Measurements from ENCODE around the gene KHNYN. TPM values are rescaled to one million over a fixed set of nuclear protein-coding genes. Genes with fewer than 3 reads are reported as not detected.
"Not testable (repeated sequence)": the region's sequence is repeated elsewhere in the genome, so short reads cannot be mapped to it uniquely, and the experiment has no call there.

Gene KHNYN
- total RNA-seq, 1 donor from 2014 or later: 65.9 TPM

GRCh38 chr14:24463017-24463883 is 33.5 kb downstream of the KHNYN start:
- no peak for DNase-seq (ENCODE audit: low spot score)
- H3K36me3 Mint-ChIP-seq (ENCODE audit: low read depth): peaks cover 2% of the 10 kb centered on the region
- peaks cover 6% of the 10 kb centered on the region for H3K4me1 Mint-ChIP-seq (ENCODE audit: low read depth)
- intact Hi-C loops (cut with micrococcal nuclease): no loop called here
- H3K27ac Mint-ChIP-seq: no peak overlapping the region
- no peak overlapping the region for H3K4me3 Mint-ChIP-seq
- peaks cover 6% of the 10 kb centered on the region for H3K9me3 Mint-ChIP-seq
- peaks cover 2% of the 10 kb centered on the region for H3K27me3 Mint-ChIP-seq (ENCODE audit: insufficient read depth)

DNA sequence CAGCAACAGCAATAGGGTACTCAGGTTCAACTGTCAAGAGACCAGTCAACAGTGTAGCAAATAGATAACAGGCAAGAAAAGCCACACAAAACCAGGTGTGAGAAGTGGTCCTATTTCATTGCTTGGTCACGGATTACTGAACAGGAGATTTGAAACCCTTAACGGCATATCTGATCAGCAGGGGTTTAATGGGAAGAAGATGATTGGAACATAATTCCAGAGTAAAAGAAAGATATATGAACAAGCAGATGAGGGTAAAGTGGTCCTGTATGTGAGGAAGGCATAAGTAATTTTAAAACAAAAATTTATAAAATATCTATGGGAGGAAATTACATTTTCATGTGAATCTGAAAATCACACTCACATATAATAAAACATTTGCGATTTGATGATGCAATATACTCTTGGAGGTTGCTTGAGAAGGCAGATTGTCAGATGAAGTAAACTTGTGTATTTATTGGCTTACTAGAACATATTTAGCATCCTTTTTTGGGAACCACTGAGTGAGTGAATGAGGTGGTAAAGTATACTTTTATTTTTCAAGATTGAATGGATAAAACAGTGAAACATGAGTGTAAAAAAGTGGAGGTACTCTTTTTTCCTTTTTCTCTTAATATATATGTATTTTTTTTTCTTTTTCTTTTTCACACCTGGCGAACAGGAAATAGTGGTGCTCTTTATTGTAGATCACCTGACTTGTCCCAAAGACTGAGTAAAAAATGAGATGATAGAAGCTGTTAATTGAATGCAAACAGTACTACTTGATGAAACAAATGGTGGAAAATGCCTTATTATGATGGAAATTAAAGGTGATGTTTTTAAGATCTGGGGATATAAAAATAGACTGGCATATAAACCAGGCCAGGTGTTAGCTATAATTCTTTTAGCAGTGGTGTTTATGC is 34.4 kb downstream of the KHNYN start:
- Mint-ChIP-seq H3K36me3 (ENCODE audit: low read depth) (peaks cover 2% of the 10 kb centered on the region), H3K9me3 (peaks cover 6% of the 10 kb centered on the region), H3K27me3 (ENCODE audit: insufficient read depth) (peaks cover 2% of the 10 kb centered on the region), H3K4me3 (no peak overlapping the region), H3K27ac (no peak overlapping the region), H3K4me1 (ENCODE audit: low read depth) (peaks cover 6% of the 10 kb centered on the region)
- DNase-seq (ENCODE audit: low spot score): no peak
- intact Hi-C loops (cut with micrococcal nuclease): no loop called here

- no peak for DNase-seq (ENCODE audit: low spot score)
- peaks cover 7% of the 10 kb centered on the region for H3K9me3 Mint-ChIP-seq
- peaks cover 2% of the 10 kb centered on the region for H3K27me3 Mint-ChIP-seq (ENCODE audit: insufficient read depth)
- no peak overlapping the region for H3K27ac Mint-ChIP-seq
- intact Hi-C loops (cut with micrococcal nuclease): no loop called here
- H3K4me1 Mint-ChIP-seq (ENCODE audit: low read depth): peaks cover 6% of the 10 kb centered on the region
- H3K4me3 Mint-ChIP-seq: no peak overlapping the region
- peaks cover 2% of the 10 kb centered on the region for H3K36me3 Mint-ChIP-seq (ENCODE audit: low read depth)
These were observed 35.6 kb downstream of the KHNYN start for GRCh38 chr14:24465368-24465767.

DNA sequence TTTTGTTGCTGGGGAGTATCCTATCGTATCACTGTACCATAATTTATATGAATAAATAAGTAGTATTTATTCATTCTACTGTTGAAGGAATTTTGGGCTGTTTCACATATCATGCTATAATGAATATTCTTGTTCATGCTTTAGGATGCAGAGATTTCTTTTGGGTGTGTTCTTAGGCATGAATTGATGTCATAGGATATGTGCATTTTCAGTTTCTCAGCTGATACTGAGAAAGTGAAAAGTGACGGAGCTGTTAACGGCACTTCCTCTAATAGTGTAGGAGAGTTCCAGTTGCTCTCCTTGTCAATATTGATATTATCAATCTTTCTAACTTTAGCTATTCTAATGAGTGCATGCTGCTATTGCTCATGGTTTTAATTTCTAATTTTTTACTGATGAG is 36.1 kb downstream of the KHNYN start:
- H3K36me3 Mint-ChIP-seq (ENCODE audit: low read depth): peaks cover 2% of the 10 kb centered on the region
- no peak for DNase-seq (ENCODE audit: low spot score)
- H3K27me3 Mint-ChIP-seq (ENCODE audit: insufficient read depth): peaks cover 2% of the 10 kb centered on the region
- no peak overlapping the region for H3K27ac Mint-ChIP-seq
- intact Hi-C loops (cut with micrococcal nuclease): no loop called here
- no peak overlapping the region for H3K4me3 Mint-ChIP-seq
- H3K4me1 Mint-ChIP-seq (ENCODE audit: low read depth): peaks cover 6% of the 10 kb centered on the region
- peaks cover 11% of the 10 kb centered on the region for H3K9me3 Mint-ChIP-seq

- H3K9me3 Mint-ChIP-seq: peaks cover 16% of the 10 kb centered on the region
- DNase-seq (ENCODE audit: low spot score); H3K36me3 Mint-ChIP-seq (ENCODE audit: low read depth); intact Hi-C loops (cut with micrococcal nuclease); H3K27me3 Mint-ChIP-seq (ENCODE audit: insufficient read depth); H3K27ac Mint-ChIP-seq; H3K4me1 Mint-ChIP-seq (ENCODE audit: low read depth); H3K4me3 Mint-ChIP-seq: not testable (repeated sequence)
These were observed 40.7 kb downstream of the KHNYN start for GRCh38 chr14:24470450-24470849.

DNA sequence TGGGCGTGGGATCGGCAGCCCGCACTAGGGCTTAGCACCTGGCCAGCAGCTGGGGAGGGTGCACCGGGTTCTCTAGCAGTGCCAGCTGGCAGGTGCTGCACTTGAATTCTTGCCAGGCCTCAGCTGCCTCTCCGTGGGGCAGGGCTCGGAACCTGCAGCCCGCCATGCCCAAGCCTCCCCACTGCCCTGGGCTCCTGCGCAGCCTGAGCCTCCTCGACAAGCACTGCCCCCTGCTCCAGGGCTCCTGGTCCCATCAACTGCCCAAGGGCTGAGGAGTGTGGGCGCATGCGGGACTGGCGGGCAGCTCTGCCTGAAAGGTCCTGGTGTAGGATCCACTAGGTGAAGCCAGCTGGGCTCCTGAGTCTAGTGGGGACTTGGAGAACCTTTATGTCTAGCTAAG is 43.5 kb downstream of the KHNYN start:
- intact Hi-C loops (cut with micrococcal nuclease): no loop called here
- Mint-ChIP-seq H3K4me1 (ENCODE audit: low read depth) (no peaks in the 10 kb centered on the region), H3K9me3 (peaks cover 10% of the 10 kb centered on the region), H3K27me3 (ENCODE audit: insufficient read depth) (peaks cover 2% of the 10 kb centered on the region), H3K4me3 (no peak overlapping the region), H3K27ac (no peak overlapping the region), H3K36me3 (ENCODE audit: low read depth) (no peaks in the 10 kb centered on the region)
- DNase-seq (ENCODE audit: low spot score): no peak

GRCh38 chr14:24475261-24475660 is 45.5 kb downstream of the KHNYN start:
- Mint-ChIP-seq H3K27me3 (ENCODE audit: insufficient read depth) (peaks cover 2% of the 10 kb centered on the region), H3K4me3 (no peak overlapping the region), H3K9me3 (peaks cover 13% of the 10 kb centered on the region), H3K36me3 (ENCODE audit: low read depth) (no peaks in the 10 kb centered on the region), H3K27ac (no peak overlapping the region), H3K4me1 (ENCODE audit: low read depth) (no peaks in the 10 kb centered on the region)
- intact Hi-C loops (cut with micrococcal nuclease): no loop called here
- DNase-seq (ENCODE audit: low spot score): no peak

DNA sequence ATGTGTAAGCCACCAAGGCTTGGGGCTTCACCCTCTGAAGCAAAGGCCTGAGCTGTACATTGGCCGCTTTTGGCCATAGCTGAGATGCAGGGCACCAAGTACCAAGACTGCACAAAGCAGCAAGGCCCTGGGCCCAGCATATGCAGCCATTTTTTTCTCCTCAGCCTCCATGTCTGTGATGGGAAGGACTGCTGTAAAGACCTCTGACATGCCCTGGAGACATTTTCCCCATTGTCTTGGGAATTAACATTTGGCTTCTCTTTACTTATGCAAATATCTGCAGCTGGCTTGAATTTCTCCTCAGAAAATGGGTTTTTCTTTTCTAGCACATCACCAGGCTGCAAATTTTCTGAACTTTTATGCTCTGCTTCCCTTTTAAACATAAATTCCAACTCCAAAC is 50.2 kb downstream of the KHNYN start:
- peaks cover 22% of the 10 kb centered on the region for H3K4me1 Mint-ChIP-seq (ENCODE audit: low read depth)
- not testable (repeated sequence) for DNase-seq (ENCODE audit: low spot score); H3K27ac Mint-ChIP-seq; H3K9me3 Mint-ChIP-seq; H3K4me3 Mint-ChIP-seq; H3K27me3 Mint-ChIP-seq (ENCODE audit: insufficient read depth); H3K36me3 Mint-ChIP-seq (ENCODE audit: low read depth)
- intact Hi-C loops (cut with micrococcal nuclease): loop anchor here (5.0 kb wide), 4 partner anchors 127 to 672 kb away; partner anchors contain the start of gene GZMH

GRCh38 chr14:24481622-24482324 is 52.0 kb downstream of the KHNYN start:
- peak; percentile 34 for DNase-seq (ENCODE audit: low spot score)
- H3K9me3 Mint-ChIP-seq: peaks cover 3% of the 10 kb centered on the region
- peak overlapping the region; percentile 61 for H3K4me3 Mint-ChIP-seq
- H3K27ac Mint-ChIP-seq: peak overlapping the region; percentile 57
- H3K4me1 Mint-ChIP-seq (ENCODE audit: low read depth): peaks cover 22% of the 10 kb centered on the region
- no peaks in the 10 kb centered on the region for H3K27me3 Mint-ChIP-seq (ENCODE audit: insufficient read depth)
- intact Hi-C loops (cut with micrococcal nuclease): loop anchor here (1.0 to 5.0 kb wide), 5 partner anchors 126 to 671 kb away; partner anchors contain the start of gene GZMH
- no peaks in the 10 kb centered on the region for H3K36me3 Mint-ChIP-seq (ENCODE audit: low read depth)

DNA sequence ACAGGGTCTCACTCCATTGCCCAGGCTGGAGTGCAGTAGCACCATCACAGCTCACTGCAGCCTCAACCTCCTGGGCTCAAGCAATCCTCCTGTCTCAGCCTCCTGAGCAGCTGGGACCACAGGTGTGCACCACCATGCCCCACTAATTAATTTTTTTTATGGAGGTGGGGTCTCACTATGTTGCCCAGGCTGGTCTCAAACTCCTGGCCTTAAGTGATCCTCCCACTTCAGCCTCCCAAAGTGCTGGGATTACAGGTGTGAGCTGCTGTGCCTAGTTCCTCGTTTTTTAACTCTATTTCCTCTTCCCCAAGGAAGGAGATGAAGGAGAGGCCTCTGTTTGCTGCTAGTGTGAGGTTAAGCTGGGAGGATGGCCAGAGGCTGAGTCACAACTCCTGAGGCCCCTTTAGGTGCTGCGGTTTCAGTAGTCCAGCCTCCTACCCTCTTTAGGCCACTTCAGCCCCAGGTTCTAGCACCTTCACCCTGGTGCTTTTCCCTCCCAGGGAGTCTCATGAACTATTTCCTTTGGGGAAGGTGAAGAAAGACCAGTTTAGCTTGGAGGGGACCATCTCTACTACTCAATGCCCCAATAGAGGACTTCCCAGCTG is 53.0 kb downstream of the KHNYN start:
- H3K27me3 Mint-ChIP-seq (ENCODE audit: insufficient read depth); H3K36me3 Mint-ChIP-seq (ENCODE audit: low read depth); H3K4me3 Mint-ChIP-seq; H3K9me3 Mint-ChIP-seq; DNase-seq (ENCODE audit: low spot score); H3K27ac Mint-ChIP-seq: not testable (repeated sequence)
- intact Hi-C loops (cut with micrococcal nuclease): loop anchor here (5.0 kb wide), 4 partner anchors 124 to 670 kb away; partner anchors contain the start of gene GZMH
- peaks cover 22% of the 10 kb centered on the region for H3K4me1 Mint-ChIP-seq (ENCODE audit: low read depth)

GRCh38 chr14:24483604-24484252 is 54.0 kb downstream of the KHNYN start:
- DNase-seq (ENCODE audit: low spot score): no peak
- peaks cover 2% of the 10 kb centered on the region for H3K9me3 Mint-ChIP-seq
- H3K4me1 Mint-ChIP-seq (ENCODE audit: low read depth): peaks cover 22% of the 10 kb centered on the region
- intact Hi-C loops (cut with micrococcal nuclease): loop anchor here (5.0 kb wide), 4 partner anchors 124 to 669 kb away; partner anchors contain the start of gene GZMH
- no peak overlapping the region for H3K4me3 Mint-ChIP-seq
- peak overlapping the region; percentile 21 for H3K27ac Mint-ChIP-seq
- H3K27me3 Mint-ChIP-seq (ENCODE audit: insufficient read depth): no peaks in the 10 kb centered on the region
- H3K36me3 Mint-ChIP-seq (ENCODE audit: low read depth): no peaks in the 10 kb centered on the region

All from activated T-helper 1 cell treated with anti-CD3 and anti-CD28 coated beads, Interleukin-12 subunit alpha, Interleukin-12 subunit beta, Interleukin-2, Interleukin-4 antibody, amounts not matched to agents 30 ng/mL and 10 ng/mL and 1 ng/mL, durations not matched to agents 14 hours and 24 hours and 36 hours (primary cell).